WTC11 (cell line): Measurements from ENCODE around the gene SBNO2. TPM values are rescaled to one million over a fixed set of nuclear protein-coding genes. Genes with fewer than 3 reads are reported as not detected.

Experiments used
- ATAC-seq: fragments of 200-7000 bp; cut with Tn5 transposase; 2 replicates; pipeline ENCODE4 v1.10.0; 2021; ENCODE audit warnings: mild to moderate bottlenecking, moderate library complexity
- CTCF ChIA-PET: fragments of 300-600 bp; sonication (Branson Sonifier 250); formaldehyde crosslinking; loops from one replicate; lab custom pipeline; 2021; ENCODE audit warnings: antibody characterized with exemption; lab: Charles Lee
- POLR2A ChIA-PET: fragments of 350-600 bp; sonication (Branson Sonifier 250); formaldehyde crosslinking; loops from one replicate; lab custom pipeline; 2021; ENCODE audit warnings: antibody characterized with exemption; lab: Charles Lee
- DNase-seq: peaks from one replicate; pipeline ENCODE4 v3.0.0; 2021; ENCODE audit warnings: low spot score
- H3K27ac Mint-ChIP-seq: 2 replicates; pipeline ENCODE4 v1.8.0; 2021; ENCODE audit warnings: mixed read lengths
- H3K27me3 Mint-ChIP-seq: 2 replicates; pipeline ENCODE4 v1.8.0; 2021; ENCODE audit warnings: low read depth, mild to moderate bottlenecking, moderate library complexity, mixed read lengths
- H3K36me3 Mint-ChIP-seq: 2 replicates; pipeline ENCODE4 v1.8.0; 2021; ENCODE audit warnings: mixed read lengths
- H3K4me1 Mint-ChIP-seq: 2 replicates; pipeline ENCODE4 v1.8.0; 2022; ENCODE audit warnings: mixed read lengths
- H3K4me3 Mint-ChIP-seq: 2 replicates; pipeline ENCODE4 v1.8.0; 2021; ENCODE audit warnings: mild to moderate bottlenecking, moderate library complexity, mixed read lengths
- H3K9me3 Mint-ChIP-seq: 2 replicates; pipeline ENCODE4 v1.8.0; 2021; ENCODE audit warnings: mixed read lengths
- AFF4 ChIP-seq: sonication (generic); formaldehyde crosslinking; IDR thresholded peaks from 2 replicates; pipeline ENCODE4 v1.8.1; 2023; ENCODE audit warnings: mild to moderate bottlenecking, missing genetic modification reagents, borderline replicate concordance
- CBFB ChIP-seq: sonication (generic); formaldehyde crosslinking; IDR thresholded peaks from 2 replicates; pipeline ENCODE4 v1.8.1; 2022; ENCODE audit warnings: mild to moderate bottlenecking, low read depth, missing genetic modification reagents
- E2F1 ChIP-seq: sonication (generic); formaldehyde crosslinking; IDR thresholded peaks from 2 replicates; pipeline ENCODE4 v1.8.0; 2022; ENCODE audit warnings: mild to moderate bottlenecking, missing genetic modification reagents
- EMX1 ChIP-seq: fragments of 250-450 bp; sonication (Bioruptor Pico); IDR thresholded peaks from 2 replicates; pipeline ENCODE4 v1.8.0; 2021; ENCODE audit warnings: mild to moderate bottlenecking
- ESRRA ChIP-seq: sonication (generic); formaldehyde crosslinking; IDR thresholded peaks from 2 replicates; pipeline ENCODE4 v1.8.1; 2022; ENCODE audit warnings: mild to moderate bottlenecking, missing genetic modification reagents, borderline replicate concordance
- IRF1 ChIP-seq: sonication (generic); formaldehyde crosslinking; IDR thresholded peaks from 2 replicates; pipeline ENCODE4 v1.8.0; 2023; ENCODE audit warnings: missing genetic modification reagents
- MLX ChIP-seq: sonication (generic); formaldehyde crosslinking; IDR thresholded peaks from 2 replicates; pipeline ENCODE4 v1.8.1; 2023; ENCODE audit warnings: mild to moderate bottlenecking, missing genetic modification reagents, moderate library complexity
- NR2C2 ChIP-seq: sonication (generic); formaldehyde crosslinking; IDR thresholded peaks from 2 replicates; pipeline ENCODE4 v1.8.0; 2022; ENCODE audit warnings: mild to moderate bottlenecking, missing genetic modification reagents
- ZMAT4 ChIP-seq: fragments of 250-450 bp; sonication (Bioruptor Pico); IDR thresholded peaks from 2 replicates; pipeline ENCODE4 v1.9.0; 2021; ENCODE audit warnings: mild to moderate bottlenecking
- ZNF263 ChIP-seq: sonication (generic); formaldehyde crosslinking; IDR thresholded peaks from 2 replicates; pipeline ENCODE4 v1.8.1; 2022; ENCODE audit warnings: low read depth, mild to moderate bottlenecking, moderate library complexity, missing genetic modification reagents
- ZNF317 ChIP-seq: sonication (generic); formaldehyde crosslinking; IDR thresholded peaks from 2 replicates; pipeline ENCODE4 v1.8.1; 2023; ENCODE audit warnings: low read depth, mild to moderate bottlenecking, moderate library complexity, missing genetic modification reagents, borderline replicate concordance
- ZNF512 ChIP-seq: sonication (generic); formaldehyde crosslinking; IDR thresholded peaks from 2 replicates; pipeline ENCODE4 v1.8.1; 2022; ENCODE audit warnings: missing genetic modification reagents, borderline replicate concordance
- total RNA-seq: library from RNA; stranded (reverse); gene quantifications from 3 replicates; pipeline ENCODE4 v1.2.3, GENCODE V29; 2021

The SBNO2 gene
- total RNA-seq, 1 experiment from 2014 or later: 57.3 TPM

GRCh38 chr19:1168572-1169410 lies 5.3 kb downstream of the SBNO2 start (continued):
- TF ChIP-seq ZNF512 (CRISPR knock-in tag): no peak

- no peaks in the 10 kb centered on the region for H3K9me3 Mint-ChIP-seq
- peaks cover 31% of the 10 kb centered on the region for H3K4me1 Mint-ChIP-seq
- ChIA-PET POLR2A (interaction anchor here (0.5 kb wide), 1 partner anchor 20 kb away, joined by 3 read pairs; no protein-coding TSS in a partner anchor), CTCF (interaction anchor here (0.7 to 2.6 kb wide), 3 partner anchors 18 to 54 kb away, joined by 3 to 8 read pairs (median 3); no protein-coding TSS in a partner anchor)
- no peaks in the 10 kb centered on the region for H3K27me3 Mint-ChIP-seq
- H3K4me3 Mint-ChIP-seq: no peak overlapping the region
- H3K27ac Mint-ChIP-seq: no peak overlapping the region
- TF ChIP-seq CBFB (CRISPR knock-in tag) (no peak), ESRRA (no peak), MLX (CRISPR knock-in tag) (no peak), ZNF317 (CRISPR knock-in tag) (no peak), EMX1 (CRISPR knock-in tag) (no peak), E2F1 (CRISPR knock-in tag) (no peak), ZNF263 (no peak), IRF1 (CRISPR knock-in tag) (no peak), AFF4 (CRISPR knock-in tag) (no peak), NR2C2 (CRISPR knock-in tag) (no peak), ZMAT4 (no peak)
- DNase-seq: peak; percentile 19
- no peaks in the 10 kb centered on the region; the same call in 1 of the 2 replicates for H3K36me3 Mint-ChIP-seq
- ATAC-seq: no peak
Observed at GRCh38 chr19:1167687-1168571, 6.1 kb downstream of the SBNO2 start.
